HCT116 (cell line): Measurements from ENCODE around the gene MLYCD. TPM values are rescaled to one million over a fixed set of nuclear protein-coding genes. Genes with fewer than 3 reads are reported as not detected.

Experiments used
- ATAC-seq: fragments of 200-7000 bp; cut with Tn5 transposase; 2 replicates; pipeline ENCODE4 v1.9.1; 2020; ENCODE audit warnings: mild to moderate bottlenecking, moderate library complexity
- BruUV-seq: library from RNA; stranded (reverse); fragments of 400-500 nt; replicated peaks from 2 replicates; lab custom pipeline; 2021; lab: Mats Ljungman, UMichigan
- CTCF ChIA-PET: fragments of 300-600 bp; sonication (Branson Sonifier 250); formaldehyde crosslinking; loops from one replicate; lab custom pipeline; 2021; ENCODE audit warnings: antibody characterized with exemption; lab: Charles Lee
- POLR2A ChIA-PET: fragments of 300-600, 350-600 bp; sonication (Branson Sonifier 250); formaldehyde crosslinking; loops from one replicate; lab custom pipeline; 2021; ENCODE audit warnings: antibody characterized with exemption; lab: Charles Lee
- RAD21 ChIA-PET, 2 experiments: fragments of 300-600 bp; sonication (Branson Sonifier 250); formaldehyde crosslinking; loops; one replicate each; lab custom pipeline; 2023; ENCODE audit warnings: low total read pairs in 2 of 2; ENCODE audit not compliant: uncharacterized antibody in 2 of 2, unreplicated experiment in 2 of 2, low non-redundant PET in 1 of 2; lab: Charles Lee
- DNase-seq: peaks from one replicate; pipeline ENCODE4 v3.0.0-alpha.2; 2010; ENCODE audit warnings: low read depth, low spot score
- H2AFZ ChIP-seq: fragments of 200-600 bp; shearing (Covaris generic), sonication (generic); 2 replicates; pipeline ENCODE4 v1.6.1; 2017; ENCODE audit warnings: low read depth, mixed run types, mixed read lengths, antibody characterized with exemption, low read length; ENCODE audit not compliant: poor library complexity, severe bottlenecking
- H3K27ac ChIP-seq: 2 replicates; pipeline ENCODE4 v1.5.1; 2012; ENCODE audit warnings: low read depth, low read length
- H3K27me3 ChIP-seq: fragments of 200-600 bp; sonication (generic); 2 replicates; pipeline ENCODE4 v1.6.1; 2016; ENCODE audit warnings: mixed run types, low read length, mixed read lengths; ENCODE audit not compliant: insufficient read depth
- H3K36me3 ChIP-seq, 2 experiments: fragments of 200-500 bp in 1 of 2; fragments of 200-600 bp in 1 of 2; sonication (Bioruptor generic) in 1 of 2; sonication (generic) in 1 of 2; 2 replicates each; pipeline versions ENCODE4 v1.5.1 to v1.6.1; 2014 to 2016; ENCODE audit warnings: low read length in 2 of 2, inconsistent platforms in 1 of 2, mixed read lengths in 1 of 2, mixed run types in 1 of 2; ENCODE audit not compliant: insufficient read depth in 2 of 2, control insufficient read depth in 1 of 2
- H3K4me1 ChIP-seq, 2 experiments: fragments of 200-600 bp in 1 of 2; sonication (generic) in 1 of 2; 2 replicates each; pipeline versions ENCODE4 v1.5.1 to v1.6.1; 2012 to 2017; ENCODE audit warnings: low read length in 2 of 2, inconsistent platforms in 1 of 2, mild to moderate bottlenecking in 1 of 2, mixed read lengths in 1 of 2, mixed run types in 1 of 2, moderate library complexity in 1 of 2; ENCODE audit not compliant: insufficient read depth in 2 of 2, control insufficient read depth in 1 of 2
- H3K4me2 ChIP-seq: fragments of 200-600 bp; sonication (generic); 2 replicates; pipeline ENCODE4 v1.6.1; 2017; ENCODE audit warnings: mixed run types, low read length, mixed read lengths
- H3K4me3 ChIP-seq, 2 experiments: fragments of 200-600 bp in 1 of 2; sonication (generic) in 1 of 2; replicated peaks in 1 of 2; 2 replicates each; pipeline ENCODE4 v1.5.1; 2011 to 2016; ENCODE audit warnings: low read length in 2 of 2, control low read depth in 1 of 2, low read depth in 1 of 2, mild to moderate bottlenecking in 1 of 2, mixed read lengths in 1 of 2, mixed run types in 1 of 2
- H3K79me2 ChIP-seq: fragments of 200-600 bp; sonication (generic); 2 replicates; pipeline ENCODE4 v1.6.1; 2017; ENCODE audit warnings: mild to moderate bottlenecking, mixed run types, low read length, moderate library complexity, mixed read lengths; ENCODE audit not compliant: insufficient read depth
- H3K9ac ChIP-seq: fragments of 200-600 bp; sonication (generic); 2 replicates; pipeline ENCODE4 v1.6.1; 2016; ENCODE audit warnings: low read length, mixed read lengths
- H3K9me2 ChIP-seq: fragments of 200-600 bp; sonication (generic), shearing (Covaris generic); 2 replicates; pipeline ENCODE4 v1.6.1; 2017; ENCODE audit warnings: mixed run types, mild to moderate bottlenecking, moderate library complexity; ENCODE audit not compliant: insufficient read depth
- H3K9me3 ChIP-seq, 2 experiments: fragments of 200-500 bp in 1 of 2; fragments of 200-600 bp in 1 of 2; sonication (Bioruptor generic) in 1 of 2; sonication (generic) in 1 of 2; 2 replicates each; pipeline ENCODE4 v1.6.1; 2014 to 2017; ENCODE audit warnings: low read length in 2 of 2, mixed read lengths in 2 of 2, inconsistent platforms in 1 of 2, low read depth in 1 of 2, mild to moderate bottlenecking in 1 of 2, mixed run types in 1 of 2, moderate library complexity in 1 of 2; ENCODE audit not compliant: control insufficient read depth in 1 of 2, insufficient read depth in 1 of 2
- H4K20me1 ChIP-seq: fragments of 200-600 bp; sonication (generic), shearing (Covaris generic); 2 replicates; pipeline ENCODE4 v1.6.1; 2017; ENCODE audit warnings: mixed run types, mild to moderate bottlenecking, moderate library complexity; ENCODE audit not compliant: insufficient read depth
- CBX3 ChIP-seq: IDR thresholded peaks from 2 replicates; pipeline ENCODE4 v1.6.1; 2012; ENCODE audit warnings: low read depth
- EGR1 ChIP-seq: IDR thresholded peaks from 2 replicates; pipeline ENCODE4 v1.6.1; 2012; ENCODE audit warnings: low read depth
- ELF1 ChIP-seq: IDR thresholded peaks from 2 replicates; pipeline ENCODE4 v1.6.1; 2012; ENCODE audit warnings: low read depth, borderline replicate concordance
- EZH2 ChIP-seq: fragments of 200-600 bp; sonication (generic); IDR thresholded peaks from 2 replicates; pipeline ENCODE4 v1.6.1; 2017; ENCODE audit warnings: antibody characterized with exemption, mixed run types
- EZH2phosphoT487 ChIP-seq: fragments of 200-600 bp; IDR thresholded peaks from 2 replicates; pipeline ENCODE4 v1.6.1; 2018; ENCODE audit warnings: antibody characterized with exemption, borderline replicate concordance
- FOSL1 ChIP-seq: IDR thresholded peaks from 2 replicates; pipeline ENCODE4 v1.6.1; 2012; ENCODE audit warnings: low read depth
- MAX ChIP-seq: IDR thresholded peaks from 2 replicates; pipeline ENCODE4 v1.6.1; 2012
- POLR2A ChIP-seq: IDR thresholded peaks from 2 replicates; pipeline ENCODE4 v1.7.0; 2011; ENCODE audit warnings: borderline replicate concordance; ENCODE audit not compliant: insufficient read depth, insufficient read length; ENCODE audit errors: extremely low read depth
- POLR2AphosphoS5 ChIP-seq: IDR thresholded peaks from 2 replicates; pipeline ENCODE4 v1.6.1; 2011; ENCODE audit warnings: mild to moderate bottlenecking, low read depth, low read length, moderate library complexity
- RAD21 ChIP-seq: IDR thresholded peaks from 2 replicates; pipeline ENCODE4 v1.6.1; 2012; ENCODE audit warnings: low read depth, mild to moderate bottlenecking
- SIN3A ChIP-seq: IDR thresholded peaks from 2 replicates; pipeline ENCODE4 v1.6.1; 2012; ENCODE audit warnings: low read depth
- SP1 ChIP-seq: IDR thresholded peaks from 2 replicates; pipeline ENCODE4 v1.6.1; 2012; ENCODE audit warnings: low read depth
- SRF ChIP-seq: IDR thresholded peaks from 2 replicates; pipeline ENCODE4 v1.6.1; 2012; ENCODE audit warnings: low read depth
- TCF7L2 ChIP-seq: IDR thresholded peaks from 2 replicates; pipeline ENCODE4 v1.7.0; 2011; ENCODE audit warnings: borderline replicate concordance, inconsistent platforms; ENCODE audit not compliant: insufficient read depth, insufficient read length; ENCODE audit errors: extremely low read depth
- YY1 ChIP-seq: IDR thresholded peaks from 2 replicates; pipeline ENCODE4 v1.6.1; 2011; ENCODE audit warnings: low read length, low read depth, moderate library complexity, mild to moderate bottlenecking; ENCODE audit not compliant: insufficient replicate concordance; ENCODE audit errors: extremely low read depth
- ZFX ChIP-seq: fragments of 450-650 bp; IDR thresholded peaks from 2 replicates; pipeline ENCODE4 v1.6.1; 2017
- ZNF274 ChIP-seq: fragments of 200-500 bp; sonication (Bioruptor generic); IDR thresholded peaks from 2 replicates; pipeline ENCODE4 v1.6.1; 2014; ENCODE audit warnings: mild to moderate bottlenecking, low read depth, low read length, inconsistent platforms
- intact Hi-C: fragments of 100-400 bp; cut with micrococcal nuclease; formaldehyde crosslinking; loops from 2 replicates; pipeline ENCODE4 v1.10.0; 2022
- total RNA-seq: library from RNA; stranded (reverse); gene quantifications from one replicate; pipeline ENCODE4 v1.2.1, GENCODE V29; 2021; ENCODE audit not compliant: unreplicated experiment
- TF ChIP-seq, protein P1 (sequence below), 3 experiments: fragments of 200-600 bp in 1 of 3; sonication (generic) in 1 of 3; IDR thresholded peaks in 2 of 3; conservative IDR thresholded peaks in 1 of 3; 2 replicates each; pipeline ENCODE4 v1.5.1; 2012 to 2017; ENCODE audit warnings: low read depth in 2 of 3, low read length in 2 of 3, antibody characterized with exemption in 1 of 3, borderline replicate concordance in 1 of 3, control low read depth in 1 of 3, mild to moderate bottlenecking in 1 of 3, mixed read lengths in 1 of 3, mixed run types in 1 of 3, moderate library complexity in 1 of 3; ENCODE audit not compliant: insufficient read depth in 1 of 3
- TF ChIP-seq, protein P2 (sequence below): IDR thresholded peaks from 2 replicates; pipeline ENCODE4 v1.6.1; 2012; ENCODE audit warnings: low read depth

MLYCD gene
- total RNA-seq, 1 experiment from 2014 or later, result 3.9 TPM

- intact Hi-C loops, result no loop called here
- no TSS peak for BruUV-seq
- ATAC-seq, result no peak
Observed at GRCh38 chr16:83900571-83900970, 1.7 kb downstream of the MLYCD start.

More at GRCh38 chr16:83900571-83900970, 1.7 kb downstream of the MLYCD start:
- Histone ChIP-seq H3K9me3 (no peaks in the 10 kb centered on the region), H3K27me3 (no peaks in the 10 kb centered on the region), H3K79me2 (no peaks in the 10 kb centered on the region), H3K9ac (no peak overlapping the region), H3K36me3 (no peaks in the 10 kb centered on the region), H2AFZ (no peak overlapping the region), H3K9me2 (no peaks in the 10 kb centered on the region), H3K4me1 (peaks cover 7 to 20% of the 10 kb centered on the region in 2 experiments), H3K4me2 (no peak overlapping the region), H3K27ac (no peak overlapping the region), H3K4me3 (no peak overlapping the region), H4K20me1 (no peaks in the 10 kb centered on the region)
- TF ChIP-seq, protein P1, sequence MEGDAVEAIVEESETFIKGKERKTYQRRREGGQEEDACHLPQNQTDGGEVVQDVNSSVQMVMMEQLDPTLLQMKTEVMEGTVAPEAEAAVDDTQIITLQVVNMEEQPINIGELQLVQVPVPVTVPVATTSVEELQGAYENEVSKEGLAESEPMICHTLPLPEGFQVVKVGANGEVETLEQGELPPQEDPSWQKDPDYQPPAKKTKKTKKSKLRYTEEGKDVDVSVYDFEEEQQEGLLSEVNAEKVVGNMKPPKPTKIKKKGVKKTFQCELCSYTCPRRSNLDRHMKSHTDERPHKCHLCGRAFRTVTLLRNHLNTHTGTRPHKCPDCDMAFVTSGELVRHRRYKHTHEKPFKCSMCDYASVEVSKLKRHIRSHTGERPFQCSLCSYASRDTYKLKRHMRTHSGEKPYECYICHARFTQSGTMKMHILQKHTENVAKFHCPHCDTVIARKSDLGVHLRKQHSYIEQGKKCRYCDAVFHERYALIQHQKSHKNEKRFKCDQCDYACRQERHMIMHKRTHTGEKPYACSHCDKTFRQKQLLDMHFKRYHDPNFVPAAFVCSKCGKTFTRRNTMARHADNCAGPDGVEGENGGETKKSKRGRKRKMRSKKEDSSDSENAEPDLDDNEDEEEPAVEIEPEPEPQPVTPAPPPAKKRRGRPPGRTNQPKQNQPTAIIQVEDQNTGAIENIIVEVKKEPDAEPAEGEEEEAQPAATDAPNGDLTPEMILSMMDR (IDR thresholded peaks at IDR 0.05 in 2 of 3, conservative IDR thresholded peaks at IDR 0.05 in 1 of 3; ENCODE audit: borderline replicate concordance in 1 of 3, insufficient read depth in 1 of 3, low read depth in 2 of 3, low read length in 2 of 3), result no peak
- TF ChIP-seq TCF7L2 (no peak), CBX3 (no peak), MAX (no peak), EZH2 (no peak), SIN3A (no peak), POLR2A (no peak), RAD21 (no peak), FOSL1 (no peak), EZH2phosphoT487 (no peak), SRF (no peak), ELF1 (no peak), ZFX (no peak), EGR1 (no peak), SP1 (no peak), YY1 (no peak), POLR2AphosphoS5 (no peak), ZNF274 (no peak)
- TF ChIP-seq, protein P2, sequence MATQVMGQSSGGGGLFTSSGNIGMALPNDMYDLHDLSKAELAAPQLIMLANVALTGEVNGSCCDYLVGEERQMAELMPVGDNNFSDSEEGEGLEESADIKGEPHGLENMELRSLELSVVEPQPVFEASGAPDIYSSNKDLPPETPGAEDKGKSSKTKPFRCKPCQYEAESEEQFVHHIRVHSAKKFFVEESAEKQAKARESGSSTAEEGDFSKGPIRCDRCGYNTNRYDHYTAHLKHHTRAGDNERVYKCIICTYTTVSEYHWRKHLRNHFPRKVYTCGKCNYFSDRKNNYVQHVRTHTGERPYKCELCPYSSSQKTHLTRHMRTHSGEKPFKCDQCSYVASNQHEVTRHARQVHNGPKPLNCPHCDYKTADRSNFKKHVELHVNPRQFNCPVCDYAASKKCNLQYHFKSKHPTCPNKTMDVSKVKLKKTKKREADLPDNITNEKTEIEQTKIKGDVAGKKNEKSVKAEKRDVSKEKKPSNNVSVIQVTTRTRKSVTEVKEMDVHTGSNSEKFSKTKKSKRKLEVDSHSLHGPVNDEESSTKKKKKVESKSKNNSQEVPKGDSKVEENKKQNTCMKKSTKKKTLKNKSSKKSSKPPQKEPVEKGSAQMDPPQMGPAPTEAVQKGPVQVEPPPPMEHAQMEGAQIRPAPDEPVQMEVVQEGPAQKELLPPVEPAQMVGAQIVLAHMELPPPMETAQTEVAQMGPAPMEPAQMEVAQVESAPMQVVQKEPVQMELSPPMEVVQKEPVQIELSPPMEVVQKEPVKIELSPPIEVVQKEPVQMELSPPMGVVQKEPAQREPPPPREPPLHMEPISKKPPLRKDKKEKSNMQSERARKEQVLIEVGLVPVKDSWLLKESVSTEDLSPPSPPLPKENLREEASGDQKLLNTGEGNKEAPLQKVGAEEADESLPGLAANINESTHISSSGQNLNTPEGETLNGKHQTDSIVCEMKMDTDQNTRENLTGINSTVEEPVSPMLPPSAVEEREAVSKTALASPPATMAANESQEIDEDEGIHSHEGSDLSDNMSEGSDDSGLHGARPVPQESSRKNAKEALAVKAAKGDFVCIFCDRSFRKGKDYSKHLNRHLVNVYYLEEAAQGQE, result no peak
- ChIA-PET RAD21 (no interaction called here), POLR2A (no interaction called here), CTCF (no interaction called here)
- no peak for DNase-seq
